HUES48 (cell line): ENCODE results near the gene WWTR1.

Experiments used
- H3K27ac ChIP-seq: one replicate; pipeline ENCODE4 v1.7.0; 2013; ENCODE audit warnings: low read depth, low read length, inconsistent platforms
- H3K27me3 ChIP-seq: 2 replicates; pipeline ENCODE4 v1.6.1; 2013; ENCODE audit warnings: mild to moderate bottlenecking, low read length; ENCODE audit not compliant: control insufficient read depth, insufficient read depth
- H3K36me3 ChIP-seq: 2 replicates; pipeline ENCODE4 v1.6.1; 2013; ENCODE audit warnings: low read length; ENCODE audit not compliant: control insufficient read depth, insufficient read depth
- H3K4me1 ChIP-seq: 2 replicates; pipeline ENCODE4 v1.6.1; 2013; ENCODE audit warnings: mild to moderate bottlenecking, low read length; ENCODE audit not compliant: control insufficient read depth, insufficient read depth
- H3K4me3 ChIP-seq: 2 replicates; pipeline ENCODE4 v1.5.1; 2013; ENCODE audit warnings: mild to moderate bottlenecking, low read depth, low read length
- H3K9ac ChIP-seq: 2 replicates; pipeline ENCODE4 v1.6.1; 2013; ENCODE audit warnings: mild to moderate bottlenecking, low read depth, low read length, moderate library complexity
- H3K9me3 ChIP-seq: 2 replicates; pipeline ENCODE4 v1.6.1; 2013; ENCODE audit warnings: low read length; ENCODE audit not compliant: control insufficient read depth, insufficient read depth

Gene WWTR1

DNA sequence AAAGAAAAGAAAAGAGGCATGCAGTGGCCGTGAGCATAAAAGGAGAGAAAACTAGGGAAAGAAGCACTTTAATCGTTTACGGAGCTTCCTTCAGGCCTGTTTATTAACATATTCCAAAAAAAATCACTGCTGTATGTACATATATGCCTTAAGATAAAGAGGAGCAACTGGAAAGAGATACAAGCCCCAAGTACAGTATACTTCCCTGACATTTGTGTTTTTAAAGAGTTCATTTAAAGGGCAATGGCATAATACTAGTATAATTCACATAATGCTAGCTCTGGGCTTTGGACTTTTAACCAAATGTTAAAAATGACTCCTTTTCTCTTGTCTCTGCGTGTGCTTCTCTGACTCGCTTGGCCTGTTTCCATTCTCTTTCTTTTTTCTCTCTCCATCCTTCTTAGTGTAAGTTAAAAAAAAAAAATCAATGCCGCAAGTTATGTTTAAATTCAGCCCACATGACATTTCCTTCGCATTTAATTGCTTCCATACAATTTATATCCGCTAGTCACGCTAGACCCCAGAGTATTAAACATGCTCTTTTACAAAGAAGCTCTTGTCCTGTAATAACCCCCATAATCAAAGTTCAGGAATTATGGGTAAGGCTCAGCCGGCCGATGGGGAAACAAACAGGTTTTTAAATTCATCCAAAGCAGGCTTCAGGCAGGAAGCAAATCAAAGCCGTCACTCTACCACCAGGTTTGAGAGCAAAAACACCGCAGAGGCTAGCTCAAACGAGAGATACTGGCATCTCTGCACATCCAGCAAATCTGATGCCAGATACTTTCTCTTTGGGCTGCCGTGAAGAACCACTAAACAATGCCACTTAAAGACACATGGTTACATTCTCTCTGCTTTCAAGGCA, 19.4 kb downstream of the WWTR1 start:
- H3K27ac ChIP-seq: no peak overlapping the region
- no peak overlapping the region for H3K4me3 ChIP-seq
- no peaks in the 10 kb centered on the region; the same call in 1 of the 2 replicates for H3K36me3 ChIP-seq
- H3K9ac ChIP-seq: no peak overlapping the region
- no peaks in the 10 kb centered on the region for H3K27me3 ChIP-seq
- H3K4me1 ChIP-seq: peaks cover 24% of the 10 kb centered on the region
- no peaks in the 10 kb centered on the region for H3K9me3 ChIP-seq

DNA sequence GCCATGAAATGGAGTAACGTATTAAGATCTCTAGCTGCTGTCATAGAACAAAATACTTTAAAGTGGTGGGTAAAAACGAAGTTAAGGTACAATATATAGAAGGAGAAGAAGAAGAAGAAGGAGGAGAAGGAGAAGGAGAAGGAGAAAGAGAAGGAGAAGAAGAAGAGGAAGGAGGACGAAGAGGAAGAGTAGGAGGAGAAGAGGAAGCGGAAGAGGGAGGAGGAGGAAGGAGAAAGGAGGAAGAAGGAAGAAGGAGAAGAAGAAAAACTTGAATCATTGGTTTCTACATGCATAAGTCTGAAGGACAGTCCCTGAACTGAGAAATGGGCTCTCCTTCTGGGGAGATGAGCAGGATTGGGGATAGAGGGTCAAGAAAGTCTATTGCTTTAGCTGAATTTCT, 22.4 kb downstream of the WWTR1 start:
- Histone ChIP-seq H3K4me1 (peaks cover 18% of the 10 kb centered on the region), H3K36me3 (no peaks in the 10 kb centered on the region), H3K27me3 (no peaks in the 10 kb centered on the region)

DNA sequence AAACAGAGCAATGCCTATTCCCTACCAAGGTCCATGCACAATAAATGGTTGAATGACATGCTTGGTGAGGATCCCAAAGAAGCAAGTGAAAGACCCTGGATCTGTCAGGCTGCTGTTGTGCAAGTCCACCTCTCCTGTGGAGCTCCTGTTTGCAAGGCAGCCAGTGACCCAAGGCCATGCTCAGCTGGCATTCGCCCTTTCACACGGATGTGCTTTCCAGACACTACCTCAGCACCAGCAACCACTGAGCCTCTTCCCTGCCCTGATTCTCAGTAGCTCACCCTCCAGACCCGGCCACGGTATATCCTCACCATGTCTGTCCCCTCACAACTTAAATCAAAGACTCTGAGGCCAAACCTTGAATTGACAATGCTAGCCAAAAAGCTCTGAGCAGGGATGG, 23.3 kb downstream of the WWTR1 start:
- Histone ChIP-seq H3K9me3 (no peaks in the 10 kb centered on the region), H3K27ac (no peak overlapping the region), H3K36me3 (no peaks in the 10 kb centered on the region), H3K4me3 (no peak overlapping the region), H3K27me3 (no peaks in the 10 kb centered on the region), H3K4me1 (peaks cover 21% of the 10 kb centered on the region), H3K9ac (no peak overlapping the region)

More for the DNA sequence above, 22.4 kb downstream of the WWTR1 start:
- Histone ChIP-seq H3K4me3 (no peak overlapping the region), H3K9me3 (no peaks in the 10 kb centered on the region), H3K27ac (no peak overlapping the region), H3K9ac (no peak overlapping the region)

DNA sequence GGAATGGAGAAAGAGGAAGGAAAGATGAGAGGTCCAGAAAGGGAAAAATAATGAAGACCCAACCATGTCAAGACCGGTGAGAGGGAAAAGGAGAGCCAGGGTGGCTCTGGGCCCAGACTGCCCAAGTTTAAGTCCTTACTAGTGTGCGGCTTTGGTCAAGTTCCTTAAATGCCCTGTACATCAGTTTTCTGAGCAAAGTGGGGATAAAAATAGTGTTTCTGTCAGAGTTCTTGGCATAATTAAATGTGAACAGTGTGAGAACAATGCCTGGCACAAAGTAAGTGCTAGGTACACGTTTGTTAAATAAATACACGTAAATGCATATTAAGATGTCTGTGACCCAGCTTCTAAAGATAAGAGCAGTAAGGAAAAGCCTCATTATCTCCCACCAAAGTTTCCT, 23.8 kb downstream of the WWTR1 start:
- H3K9me3 ChIP-seq: no peaks in the 10 kb centered on the region
- H3K27ac ChIP-seq: no peak overlapping the region
- no peaks in the 10 kb centered on the region for H3K36me3 ChIP-seq
- H3K4me3 ChIP-seq: no peak overlapping the region
- no peak overlapping the region for H3K9ac ChIP-seq
- peaks cover 21% of the 10 kb centered on the region for H3K4me1 ChIP-seq
- H3K27me3 ChIP-seq: no peaks in the 10 kb centered on the region

DNA sequence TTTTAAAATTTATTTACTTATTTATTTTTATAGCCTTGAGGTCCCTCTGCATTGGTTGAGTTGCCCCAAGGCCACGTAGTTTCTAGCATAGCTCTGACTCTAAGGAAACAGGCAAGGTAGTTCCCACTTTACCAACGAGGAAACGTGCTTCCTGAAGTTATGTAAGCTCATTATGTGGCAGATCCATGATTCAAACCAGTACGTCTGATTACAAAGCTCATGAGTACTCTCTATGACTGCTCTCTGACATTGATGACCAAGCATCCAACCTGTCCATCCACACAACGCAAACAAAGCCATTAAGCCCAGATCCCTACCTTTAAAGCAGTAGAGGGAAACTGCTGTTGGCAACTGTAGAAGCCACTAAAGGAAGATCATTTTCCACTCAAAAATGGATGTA, 25.6 kb downstream of the WWTR1 start:
- Histone ChIP-seq H3K27me3 (no peaks in the 10 kb centered on the region), H3K4me1 (peaks cover 10% of the 10 kb centered on the region; the same call in 1 of the 2 replicates), H3K9me3 (no peaks in the 10 kb centered on the region), H3K36me3 (no peaks in the 10 kb centered on the region), H3K4me3 (no peak overlapping the region), H3K9ac (no peak overlapping the region), H3K27ac (no peak overlapping the region)

DNA sequence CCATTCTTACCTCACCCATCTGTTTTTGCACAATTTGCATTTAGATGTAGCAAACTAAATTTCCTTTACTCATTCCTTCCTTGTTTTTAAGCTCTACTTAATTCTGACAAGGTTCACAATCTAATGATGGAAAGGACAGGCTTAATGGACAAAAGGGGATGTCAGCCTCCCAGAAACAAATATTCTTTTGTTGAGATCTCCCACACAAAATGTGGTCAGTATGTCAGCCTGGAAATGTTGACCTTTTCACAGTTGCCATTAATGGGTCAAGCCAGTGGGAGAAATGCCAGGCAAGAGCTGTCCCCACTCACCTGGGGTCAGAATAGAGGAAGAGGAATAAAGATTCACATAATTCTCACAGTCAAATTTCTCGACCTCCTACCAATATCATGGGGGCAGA, 27.0 kb downstream of the WWTR1 start:
- Histone ChIP-seq H3K4me3 (no peak overlapping the region), H3K36me3 (no peaks in the 10 kb centered on the region), H3K27ac (no peak overlapping the region), H3K27me3 (no peaks in the 10 kb centered on the region), H3K9me3 (no peaks in the 10 kb centered on the region), H3K4me1 (peaks cover 15% of the 10 kb centered on the region), H3K9ac (no peak overlapping the region)

DNA sequence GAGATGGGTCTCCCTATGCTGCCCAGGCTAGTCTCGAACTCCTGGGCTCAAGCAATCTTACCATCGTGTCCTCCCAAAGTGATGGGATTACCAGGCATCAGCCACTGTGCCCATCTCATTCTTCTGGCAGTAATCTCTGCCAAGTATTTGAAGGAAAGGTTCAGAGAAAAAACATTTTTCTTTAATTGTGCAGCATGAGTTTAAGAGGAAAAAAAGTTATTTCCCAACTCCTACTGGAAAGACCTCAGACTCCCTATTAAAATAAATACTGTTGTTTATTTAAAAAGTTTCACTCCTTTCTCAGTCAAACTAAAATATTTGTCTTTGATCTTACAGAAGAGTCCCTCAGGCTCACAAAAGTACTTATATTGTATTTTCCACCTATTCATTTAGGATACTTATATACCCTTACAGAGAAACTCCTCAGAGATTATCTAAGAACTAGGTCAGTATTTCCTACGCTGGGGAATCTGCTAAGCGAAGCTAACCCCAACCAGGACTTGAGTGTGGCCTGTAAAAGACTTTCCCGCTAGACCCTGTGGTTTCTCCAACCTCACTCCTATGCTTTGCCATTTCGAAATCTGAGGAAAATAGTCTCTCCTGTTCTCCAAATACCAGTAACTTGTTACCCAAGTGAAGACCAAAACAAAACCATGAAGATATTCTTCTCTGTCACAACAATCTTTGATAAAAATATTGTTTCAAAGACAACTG, 28.7 kb downstream of the WWTR1 start:
- Histone ChIP-seq H3K27ac (no peak overlapping the region), H3K9me3 (no peaks in the 10 kb centered on the region), H3K9ac (no peak overlapping the region), H3K4me1 (peaks cover 16% of the 10 kb centered on the region), H3K36me3 (no peaks in the 10 kb centered on the region), H3K27me3 (no peaks in the 10 kb centered on the region), H3K4me3 (no peak overlapping the region)

DNA sequence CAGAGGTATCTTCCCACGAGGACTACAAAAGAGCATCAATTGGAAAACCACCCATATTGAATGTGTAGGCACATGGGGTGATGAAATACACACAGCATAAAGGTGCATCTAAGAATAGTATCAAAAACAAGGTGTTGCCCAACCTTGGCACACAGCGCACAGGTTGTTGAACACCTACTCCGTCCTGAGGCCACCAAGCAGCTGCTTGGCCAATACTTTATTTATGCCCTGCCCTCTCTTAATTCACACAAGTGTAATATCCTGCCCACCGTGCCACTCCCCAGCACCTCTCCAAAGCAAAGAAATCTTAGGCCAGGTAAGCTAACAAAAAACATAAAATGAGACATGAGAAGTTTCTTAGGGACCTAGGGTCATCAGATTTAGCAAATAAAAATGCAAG, 31.2 kb downstream of the WWTR1 start:
- no peak overlapping the region for H3K4me3 ChIP-seq

DNA sequence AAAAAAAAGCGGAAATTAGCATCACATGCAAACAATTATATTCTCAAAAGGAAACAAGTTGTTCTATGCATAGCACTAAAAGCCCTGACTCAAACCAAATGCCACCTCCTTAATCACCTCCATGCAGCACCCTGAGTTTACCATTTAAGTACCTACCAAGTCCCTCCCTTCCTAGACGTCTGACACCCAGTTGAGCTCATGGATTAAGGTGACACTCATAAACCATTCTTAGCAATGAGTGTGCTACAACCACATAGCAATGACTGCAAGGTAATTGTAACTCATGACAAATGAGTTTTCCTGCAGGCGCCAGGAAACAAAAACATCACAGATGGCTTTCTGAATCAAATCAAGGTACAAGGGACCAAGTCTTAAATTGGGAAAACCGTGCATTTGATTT, 32.0 kb downstream of the WWTR1 start:
- H3K9me3 ChIP-seq: no peaks in the 10 kb centered on the region
- H3K36me3 ChIP-seq: no peaks in the 10 kb centered on the region
- no peaks in the 10 kb centered on the region for H3K27me3 ChIP-seq
- peaks cover 24% of the 10 kb centered on the region for H3K4me1 ChIP-seq
- no peak overlapping the region for H3K27ac ChIP-seq
- no peak overlapping the region for H3K9ac ChIP-seq
- no peak overlapping the region for H3K4me3 ChIP-seq

More for the DNA sequence above, 31.2 kb downstream of the WWTR1 start:
- H3K9me3 ChIP-seq: no peaks in the 10 kb centered on the region
- H3K36me3 ChIP-seq: no peaks in the 10 kb centered on the region
- H3K4me1 ChIP-seq: peaks cover 19% of the 10 kb centered on the region
- no peak overlapping the region for H3K9ac ChIP-seq
- H3K27me3 ChIP-seq: no peaks in the 10 kb centered on the region
- no peak overlapping the region for H3K27ac ChIP-seq

DNA sequence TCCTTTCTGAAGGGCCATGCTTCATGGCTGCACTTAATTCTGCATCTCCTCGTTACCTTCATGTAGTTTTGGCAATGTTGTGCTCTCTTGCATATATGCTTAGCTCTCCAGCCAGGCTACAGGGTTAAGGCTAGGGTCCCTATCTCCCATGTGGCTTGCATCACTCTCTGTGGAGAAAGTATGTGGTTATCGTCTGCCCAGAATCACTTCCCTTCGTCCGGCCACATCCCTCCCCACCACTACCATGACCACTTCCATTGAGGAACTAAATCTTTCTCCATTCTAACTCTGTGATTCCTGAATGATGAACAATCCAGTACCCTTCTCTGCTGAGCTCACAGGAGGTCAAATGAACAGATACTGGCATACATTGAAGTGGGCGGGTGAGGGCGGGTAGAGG, 34.0 kb downstream of the WWTR1 start:
- Histone ChIP-seq H3K36me3 (no peaks in the 10 kb centered on the region), H3K4me3 (no peak overlapping the region), H3K9ac (no peak overlapping the region), H3K27ac (no peak overlapping the region), H3K9me3 (no peaks in the 10 kb centered on the region), H3K27me3 (no peaks in the 10 kb centered on the region), H3K4me1 (peaks cover 37% of the 10 kb centered on the region)
